GM19035 (cell line): Measurements from ENCODE around the gene USP4.
"Not testable (repeated sequence)": the region's sequence is repeated elsewhere in the genome, so short reads cannot be mapped to it uniquely, and the experiment has no call there.

Source experiments
- ATAC-seq: cut with Tn5 transposase; IDR thresholded peaks from one replicate; pipeline ENCODE4 v1.9.1; 2021; ENCODE audit not compliant: unreplicated experiment

The USP4 gene

DNA sequence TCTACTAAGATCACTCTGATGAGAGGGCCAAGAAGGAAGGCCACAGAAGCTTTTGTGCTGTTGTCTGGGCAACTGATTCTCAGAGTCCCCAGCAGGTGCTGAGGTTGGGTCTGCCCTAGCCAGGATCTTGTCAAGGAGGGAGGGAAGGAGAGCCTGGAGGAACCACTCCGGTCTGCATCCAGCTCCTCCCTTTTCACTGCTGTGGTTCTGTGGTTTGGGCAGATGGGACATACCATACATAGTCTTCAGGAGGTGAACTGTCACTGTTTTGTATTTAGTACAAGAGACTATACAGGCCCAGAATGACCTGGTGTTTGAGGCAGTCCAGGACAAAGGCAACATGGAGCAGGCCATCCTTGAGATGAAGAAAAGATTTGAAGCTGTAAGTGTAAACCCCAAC lies 84.7 kb downstream of the USP4 start:
- ATAC-seq, result no peak

DNA sequence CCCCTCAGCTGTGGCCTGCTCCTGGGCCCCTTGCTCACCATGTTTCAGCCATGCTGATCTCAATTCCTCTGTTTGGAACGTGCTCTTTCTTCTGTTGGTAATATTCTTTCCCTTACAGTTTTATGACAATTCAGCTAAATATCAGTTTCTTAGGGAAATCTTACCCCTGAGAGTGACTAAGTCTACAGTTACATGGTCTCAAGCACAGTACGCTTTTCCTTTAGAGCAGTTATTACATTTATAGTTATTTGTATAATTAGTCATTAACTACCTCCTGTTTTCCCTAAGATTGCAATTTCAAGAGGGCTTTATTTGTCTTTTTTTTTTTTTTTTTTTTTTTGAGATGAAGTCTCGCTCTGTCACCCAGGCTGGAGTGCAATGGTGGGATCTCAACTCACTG lies 86.3 kb downstream of the USP4 start:
- ATAC-seq, result no peak

DNA sequence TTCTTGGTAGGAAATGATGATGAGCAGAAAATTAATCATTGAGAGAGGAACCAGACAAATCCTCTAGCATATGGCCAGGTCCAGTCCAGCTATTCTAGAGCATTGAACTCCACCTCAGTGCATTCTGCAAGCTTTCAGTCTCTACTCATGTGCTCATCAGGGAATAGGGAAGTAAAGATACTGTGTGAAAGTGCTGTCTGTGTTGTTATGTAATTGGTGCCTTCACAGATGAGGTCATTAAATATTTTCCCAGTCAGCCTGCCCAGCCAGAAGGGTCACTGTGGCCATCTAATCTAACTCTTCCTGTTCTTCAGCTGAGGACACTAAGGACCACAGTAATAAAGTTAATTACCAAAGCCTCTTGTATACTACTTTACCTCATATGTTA lies 91.0 kb downstream of the USP4 start:
- no peak for ATAC-seq

DNA sequence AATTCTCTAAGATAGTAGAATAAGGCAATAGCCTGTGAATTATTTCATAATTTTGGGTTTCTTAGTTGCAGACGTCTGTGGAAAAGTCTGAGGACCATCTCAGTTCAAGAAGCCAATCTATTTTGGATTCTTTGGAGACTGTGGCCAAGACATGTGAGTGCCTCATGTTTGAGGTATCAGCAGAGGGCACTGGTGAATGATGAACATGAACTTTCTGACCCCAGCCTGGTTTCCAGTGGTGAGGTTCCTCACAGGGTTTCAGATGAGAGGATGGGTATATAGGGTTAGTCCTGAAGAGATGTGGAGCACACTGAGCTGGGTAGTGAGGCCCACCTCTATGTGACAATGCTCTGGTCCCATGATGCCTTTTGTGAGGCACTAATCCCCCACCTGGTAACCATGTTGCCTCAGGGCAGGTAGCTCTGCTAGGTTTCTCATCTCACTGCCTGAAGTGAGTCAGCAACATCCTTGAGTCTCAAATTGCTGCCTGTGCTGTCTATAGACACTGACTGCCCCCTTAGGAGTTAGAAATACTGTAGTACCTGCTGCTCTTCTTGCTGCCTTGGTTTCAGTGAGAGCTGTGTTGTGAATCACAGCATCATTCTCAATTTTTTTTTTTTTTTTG lies 95.2 kb downstream of the USP4 start:
- ATAC-seq, result no peak

DNA sequence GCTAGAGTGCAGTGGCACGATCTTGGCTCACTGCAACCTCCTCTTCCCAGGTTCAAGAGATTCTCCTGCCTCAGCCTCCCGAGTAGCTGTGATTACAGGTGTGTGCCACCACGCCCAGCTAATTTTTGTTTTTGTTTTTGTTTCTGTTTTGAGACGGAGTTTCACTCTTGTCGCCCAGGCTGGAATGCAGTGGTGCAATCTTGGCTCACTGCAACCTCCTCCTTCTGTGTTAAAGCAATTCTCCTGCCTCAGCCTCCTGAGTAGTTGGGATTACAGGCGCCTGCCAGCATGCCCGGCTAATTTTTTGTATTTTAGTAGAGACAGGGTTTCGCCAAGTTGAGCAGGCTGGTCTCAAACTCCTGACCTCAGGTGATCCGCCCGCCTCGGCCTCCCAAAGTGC lies 99.8 kb downstream of the USP4 start:
- not testable (repeated sequence) for ATAC-seq

DNA sequence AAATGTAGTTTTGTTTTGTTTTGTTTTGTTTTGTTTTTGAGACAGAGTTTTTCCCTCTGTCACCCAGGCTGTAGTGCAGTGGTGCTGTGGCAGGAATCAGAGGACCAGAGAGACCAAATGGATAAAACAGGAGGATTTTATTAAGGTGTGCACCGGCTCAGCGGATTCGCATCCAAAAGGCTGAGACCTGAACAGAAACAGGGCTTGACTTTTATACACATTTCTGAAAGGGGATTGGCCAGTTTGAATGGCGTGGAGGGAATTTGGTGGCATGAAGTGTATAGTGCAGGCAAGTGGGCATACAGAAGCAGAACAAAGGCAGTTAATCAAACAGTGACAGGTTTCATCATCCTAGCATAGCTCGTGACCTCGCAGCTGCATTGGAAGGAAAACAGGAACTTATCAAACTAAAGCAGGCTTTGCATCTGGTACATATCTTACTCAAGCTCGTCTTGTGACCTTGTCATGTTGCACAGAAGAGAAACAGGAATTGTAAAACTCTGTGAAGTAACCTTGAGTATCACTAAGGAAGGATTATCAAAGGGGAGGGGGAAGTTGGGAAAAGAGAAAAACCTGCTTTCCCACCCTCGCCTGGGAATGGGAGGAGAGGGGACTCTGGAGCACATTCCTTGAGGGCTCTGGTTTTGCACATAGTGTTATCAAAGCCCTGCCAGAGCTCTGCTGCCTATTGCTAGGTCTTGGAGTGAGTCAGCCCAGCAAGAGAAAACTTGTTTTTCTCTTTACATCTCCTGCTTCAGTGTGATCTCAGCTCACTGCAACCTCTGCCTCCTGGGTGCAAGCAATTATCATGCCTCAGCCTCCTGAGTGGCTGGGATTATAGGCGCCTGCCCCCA lies 101.4 kb downstream of the USP4 start:
- ATAC-seq, result no peak

DNA sequence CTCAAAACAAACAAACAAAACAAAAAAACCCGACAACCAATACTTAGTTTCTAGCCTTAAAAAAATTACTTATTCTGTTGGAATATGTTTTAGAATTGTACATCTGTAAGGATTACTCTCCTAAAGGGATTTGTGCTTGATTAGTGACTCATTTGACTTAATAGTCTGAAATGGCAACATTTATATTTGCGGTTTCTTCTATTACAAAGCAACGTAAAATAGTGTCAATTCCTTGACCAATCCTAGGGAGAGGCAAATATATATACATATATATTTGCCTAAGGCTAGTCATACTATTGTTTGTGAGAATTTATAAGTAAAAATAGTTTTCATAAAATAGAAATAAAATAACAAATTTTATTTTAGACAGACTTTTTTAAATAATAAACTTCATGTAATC lies 102.5 kb downstream of the USP4 start:
- ATAC-seq, result no peak

DNA sequence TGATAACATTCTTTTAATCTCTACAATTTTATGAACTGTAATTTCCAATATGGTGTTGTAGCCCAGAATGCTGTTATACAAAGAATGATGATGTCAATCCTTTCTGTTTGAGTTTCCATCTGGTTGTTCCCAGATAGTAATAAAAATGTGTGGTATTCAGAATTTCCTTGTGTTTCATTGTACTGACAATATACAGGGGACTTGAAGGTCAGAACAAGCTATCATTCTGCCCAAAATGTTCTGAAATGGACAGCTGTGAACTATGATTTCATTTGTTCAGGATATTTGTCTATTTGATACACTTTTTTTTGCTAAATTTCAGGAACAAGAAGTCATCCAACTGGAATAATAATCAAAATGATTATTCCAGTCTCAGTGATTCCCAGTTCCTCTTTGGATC lies 103.6 kb downstream of the USP4 start:
- ATAC-seq, result no peak

DNA sequence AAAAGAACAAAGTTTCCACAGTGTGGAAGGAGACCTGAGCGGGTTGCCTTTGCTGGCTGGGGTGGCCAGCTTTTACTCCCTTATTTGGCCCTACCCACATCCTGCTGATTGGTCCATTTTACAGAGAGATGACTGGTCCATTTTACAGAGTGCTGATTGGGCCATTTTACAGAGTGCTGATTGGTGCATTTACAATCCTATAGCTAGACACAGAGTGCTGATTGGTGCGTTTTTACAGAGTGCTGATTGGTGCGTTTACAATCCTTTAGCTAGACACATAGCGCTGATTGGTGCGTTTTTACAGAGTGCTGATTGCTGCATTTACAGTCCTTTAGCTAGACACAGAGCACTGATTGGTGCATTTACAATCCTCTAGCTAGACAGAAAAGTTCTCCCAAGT lies 111.0 kb downstream of the USP4 start:
- not testable (repeated sequence) for ATAC-seq
